ENCODE results near the gene PTPRT.

- no peak for TF ChIP-seq POLR2AphosphoS5 (IDR thresholded peaks at IDR 0.05; ENCODE audit: borderline replicate concordance, low read depth, low read length)
- no peak for TF ChIP-seq EZH2 (IDR thresholded peaks at IDR 0.05)
These were observed 52.5 kb downstream of the PTPRT start for GRCh38 chr20:43137160-43137559.
